ENCODE measurements around the gene KTI12.
"Not testable (repeated sequence)": the region's sequence is repeated elsewhere in the genome, so short reads cannot be mapped to it uniquely, and the experiment has no call there.

KTI12 gene

DNA sequence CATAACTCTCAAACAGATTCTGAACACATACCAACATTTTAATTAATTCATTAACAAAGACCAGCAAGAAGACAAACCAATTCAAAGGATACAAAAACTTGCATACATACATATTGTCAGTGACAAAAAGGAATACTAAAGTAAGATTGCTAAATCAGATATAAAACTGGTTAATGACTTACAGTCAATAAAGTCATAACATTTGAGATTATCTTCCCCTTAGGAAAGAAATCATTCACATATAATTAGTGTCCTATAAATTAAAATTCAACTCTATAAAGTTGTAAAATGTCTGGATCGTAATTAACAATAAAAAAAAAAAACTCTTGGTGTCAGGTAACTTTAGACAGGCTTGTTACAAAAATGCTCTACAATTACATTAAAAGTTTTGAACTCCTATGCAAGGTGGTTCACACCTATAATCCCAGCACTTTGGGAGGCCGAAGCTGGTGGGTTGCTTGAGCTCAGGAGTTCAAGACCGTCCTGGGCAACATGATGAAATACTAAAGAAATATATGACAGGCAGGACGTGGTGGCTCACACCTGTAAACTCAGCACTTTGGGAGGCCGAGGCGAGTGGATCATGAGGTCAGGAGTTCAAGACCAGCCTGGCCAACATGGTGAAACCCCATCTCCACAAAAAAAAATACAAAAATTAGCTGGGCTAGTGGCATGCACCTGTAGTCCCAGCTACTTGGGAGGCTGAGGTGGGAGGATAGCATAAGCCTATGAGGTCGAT, 25.4 kb downstream of the KTI12 start:
- H3K79me2 ChIP-seq (ENCODE audit: insufficient read depth, low read length) = no peaks in the 10 kb centered on the region
- H3K27ac ChIP-seq (ENCODE audit: low read depth, low read length, poor library complexity, severe bottlenecking) = no peak overlapping the region

DNA sequence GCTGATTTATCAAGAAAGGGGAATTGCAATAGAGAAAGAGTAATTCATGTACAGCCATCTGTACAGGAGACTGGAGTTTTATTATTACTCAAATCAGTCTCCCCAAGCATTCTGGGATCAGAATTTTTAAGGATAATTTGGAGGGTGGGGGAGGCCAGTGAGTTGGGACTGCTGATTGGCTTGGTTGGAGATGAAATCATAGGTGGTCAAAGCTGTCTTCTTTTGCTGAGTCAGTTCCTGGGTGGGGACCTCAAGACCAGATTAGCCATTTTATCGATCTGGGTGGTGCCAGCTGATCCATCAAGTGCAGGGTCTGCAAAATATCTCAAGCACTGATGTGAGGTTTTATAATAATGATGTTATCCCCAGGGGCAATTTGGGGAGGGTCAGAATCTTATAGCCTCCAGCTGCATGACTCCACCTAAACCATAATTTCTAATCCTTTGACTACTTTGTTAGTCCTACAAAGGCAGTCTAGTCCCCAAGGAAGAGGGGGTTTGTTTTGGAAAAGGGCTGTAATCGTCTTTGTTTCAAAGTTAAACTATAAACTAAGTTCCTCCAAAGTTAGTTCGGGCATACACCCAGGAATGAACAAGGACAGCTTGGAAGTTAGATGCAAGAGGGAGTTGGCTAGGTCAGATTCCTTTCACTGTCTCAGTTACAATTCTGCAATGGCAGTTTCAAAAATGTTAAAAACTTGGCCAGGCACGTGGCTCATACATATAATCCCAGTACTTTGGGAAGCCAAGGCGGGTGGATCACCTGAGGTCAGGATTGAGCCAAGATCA, 26.2 kb downstream of the KTI12 start:
- Histone ChIP-seq H3K9me3 (ENCODE audit: low read length) (no peaks in the 10 kb centered on the region), H4K20me1 (ENCODE audit: insufficient read depth, low read length) (no peaks in the 10 kb centered on the region), H3K36me3 (ENCODE audit: insufficient read depth, low read length) (no peaks in the 10 kb centered on the region), H3K4me1 (ENCODE audit: insufficient read depth, low read length, severe bottlenecking) (no peaks in the 10 kb centered on the region), H3K79me2 (ENCODE audit: insufficient read depth, low read length) (no peaks in the 10 kb centered on the region), H3K4me2 (ENCODE audit: low read length) (no peak overlapping the region), H2AFZ (ENCODE audit: low read length) (no peak overlapping the region), H3K4me3 (ENCODE audit: low read depth, low read length, poor library complexity, severe bottlenecking) (no peak overlapping the region), H3F3A (ENCODE audit: insufficient read depth, low read length) (no peaks in the 10 kb centered on the region), H3K9ac (ENCODE audit: low read length) (no peak overlapping the region), H3K27me3 (ENCODE audit: insufficient read depth, low read length) (no peaks in the 10 kb centered on the region), H3K27ac (ENCODE audit: low read depth, low read length, poor library complexity, severe bottlenecking) (no peak overlapping the region), H3K9me2 (ENCODE audit: low read depth, low read length) (no peaks in the 10 kb centered on the region)
- TF ChIP-seq EZH2 (IDR thresholded peaks at IDR 0.05; ENCODE audit: borderline replicate concordance, low read length) = no peak
- TF ChIP-seq, protein P1, sequence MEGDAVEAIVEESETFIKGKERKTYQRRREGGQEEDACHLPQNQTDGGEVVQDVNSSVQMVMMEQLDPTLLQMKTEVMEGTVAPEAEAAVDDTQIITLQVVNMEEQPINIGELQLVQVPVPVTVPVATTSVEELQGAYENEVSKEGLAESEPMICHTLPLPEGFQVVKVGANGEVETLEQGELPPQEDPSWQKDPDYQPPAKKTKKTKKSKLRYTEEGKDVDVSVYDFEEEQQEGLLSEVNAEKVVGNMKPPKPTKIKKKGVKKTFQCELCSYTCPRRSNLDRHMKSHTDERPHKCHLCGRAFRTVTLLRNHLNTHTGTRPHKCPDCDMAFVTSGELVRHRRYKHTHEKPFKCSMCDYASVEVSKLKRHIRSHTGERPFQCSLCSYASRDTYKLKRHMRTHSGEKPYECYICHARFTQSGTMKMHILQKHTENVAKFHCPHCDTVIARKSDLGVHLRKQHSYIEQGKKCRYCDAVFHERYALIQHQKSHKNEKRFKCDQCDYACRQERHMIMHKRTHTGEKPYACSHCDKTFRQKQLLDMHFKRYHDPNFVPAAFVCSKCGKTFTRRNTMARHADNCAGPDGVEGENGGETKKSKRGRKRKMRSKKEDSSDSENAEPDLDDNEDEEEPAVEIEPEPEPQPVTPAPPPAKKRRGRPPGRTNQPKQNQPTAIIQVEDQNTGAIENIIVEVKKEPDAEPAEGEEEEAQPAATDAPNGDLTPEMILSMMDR (IDR thresholded peaks at IDR 0.05; ENCODE audit: low read length) = no peak

More for the DNA sequence above, 25.4 kb downstream of the KTI12 start:
- H3K4me2 ChIP-seq (ENCODE audit: low read length) = no peak overlapping the region
- H3K9me3 ChIP-seq (ENCODE audit: low read length) = no peaks in the 10 kb centered on the region
- no peak for TF ChIP-seq EZH2 (IDR thresholded peaks at IDR 0.05; ENCODE audit: borderline replicate concordance, low read length)
- TF ChIP-seq, protein P1 (IDR thresholded peaks at IDR 0.05; ENCODE audit: low read length) = no peak
- H3K9ac ChIP-seq (ENCODE audit: low read length) = no peak overlapping the region
- H3K4me1 ChIP-seq (ENCODE audit: insufficient read depth, low read length, severe bottlenecking) = no peaks in the 10 kb centered on the region
- H3K9me2 ChIP-seq (ENCODE audit: low read depth, low read length) = no peaks in the 10 kb centered on the region
- H3F3A ChIP-seq (ENCODE audit: insufficient read depth, low read length) = no peaks in the 10 kb centered on the region
- no peak overlapping the region for H2AFZ ChIP-seq (ENCODE audit: low read length)
- H3K36me3 ChIP-seq (ENCODE audit: insufficient read depth, low read length) = no peaks in the 10 kb centered on the region
- H3K27me3 ChIP-seq (ENCODE audit: insufficient read depth, low read length) = no peaks in the 10 kb centered on the region
- H3K4me3 ChIP-seq (ENCODE audit: low read depth, low read length, poor library complexity, severe bottlenecking) = no peak overlapping the region
- no peaks in the 10 kb centered on the region for H4K20me1 ChIP-seq (ENCODE audit: insufficient read depth, low read length)

DNA sequence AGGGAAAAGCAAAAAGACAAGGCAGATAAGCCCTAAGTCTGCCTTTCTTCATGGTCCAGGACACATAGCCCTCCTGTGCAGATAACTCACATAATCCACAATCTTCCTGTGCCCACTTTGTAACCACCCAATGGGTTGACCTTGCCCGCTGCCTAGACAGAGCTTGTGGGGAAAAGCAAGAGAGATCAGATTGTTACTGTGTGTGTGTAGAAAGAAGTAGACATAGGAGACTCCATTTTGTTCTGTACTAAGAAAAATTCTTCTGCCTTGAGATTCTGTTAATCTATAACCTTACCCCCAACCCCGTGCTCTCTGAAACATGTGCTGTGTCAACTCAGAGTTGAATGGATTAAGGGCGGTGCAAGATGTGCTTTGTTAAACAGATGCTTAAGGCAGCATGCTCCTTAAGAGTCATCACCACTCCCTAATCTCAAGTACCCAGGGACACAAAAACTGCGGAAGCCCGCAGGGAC, 27.5 kb downstream of the KTI12 start:
- H3K9ac ChIP-seq (ENCODE audit: low read length); H3K27ac ChIP-seq (ENCODE audit: low read depth, low read length, poor library complexity, severe bottlenecking); H3F3A ChIP-seq (ENCODE audit: insufficient read depth, low read length); H3K36me3 ChIP-seq (ENCODE audit: insufficient read depth, low read length); H3K9me3 ChIP-seq (ENCODE audit: low read length); H3K4me3 ChIP-seq (ENCODE audit: low read depth, low read length, poor library complexity, severe bottlenecking); H3K79me2 ChIP-seq (ENCODE audit: insufficient read depth, low read length); H3K9me2 ChIP-seq (ENCODE audit: low read depth, low read length); H3K4me1 ChIP-seq (ENCODE audit: insufficient read depth, low read length, severe bottlenecking); H4K20me1 ChIP-seq (ENCODE audit: insufficient read depth, low read length); H2AFZ ChIP-seq (ENCODE audit: low read length); H3K4me2 ChIP-seq (ENCODE audit: low read length); H3K27me3 ChIP-seq (ENCODE audit: insufficient read depth, low read length): not testable (repeated sequence)

DNA sequence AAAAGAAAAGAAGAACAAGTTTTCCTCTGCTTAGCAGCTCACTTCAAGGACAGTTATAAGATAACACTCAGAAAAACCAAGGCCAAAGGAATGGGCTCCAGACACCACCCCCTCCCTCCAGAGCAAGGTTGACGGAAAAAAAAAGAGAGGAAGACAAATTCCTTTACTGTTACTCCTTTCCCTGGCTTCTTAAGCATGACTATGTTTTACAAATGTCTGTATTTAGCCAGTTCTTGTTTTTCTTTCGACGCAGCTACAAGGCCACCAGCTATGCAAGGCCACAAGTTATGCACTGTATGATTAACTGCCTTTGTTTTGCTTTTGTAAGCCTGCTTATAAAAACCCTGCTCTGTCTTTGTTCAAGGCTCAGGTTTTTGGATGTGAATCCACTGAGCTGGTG, 28.1 kb downstream of the KTI12 start:
- H3K27ac ChIP-seq (ENCODE audit: low read depth, low read length, poor library complexity, severe bottlenecking); H3K27me3 ChIP-seq (ENCODE audit: insufficient read depth, low read length); H3K9ac ChIP-seq (ENCODE audit: low read length); H3K9me2 ChIP-seq (ENCODE audit: low read depth, low read length); H3F3A ChIP-seq (ENCODE audit: insufficient read depth, low read length); H3K4me2 ChIP-seq (ENCODE audit: low read length); H3K79me2 ChIP-seq (ENCODE audit: insufficient read depth, low read length); H3K9me3 ChIP-seq (ENCODE audit: low read length); H3K36me3 ChIP-seq (ENCODE audit: insufficient read depth, low read length); H3K4me1 ChIP-seq (ENCODE audit: insufficient read depth, low read length, severe bottlenecking); H4K20me1 ChIP-seq (ENCODE audit: insufficient read depth, low read length); H3K4me3 ChIP-seq (ENCODE audit: low read depth, low read length, poor library complexity, severe bottlenecking); H2AFZ ChIP-seq (ENCODE audit: low read length): not testable (repeated sequence)

Data from OCI-LY1 (cell line).